ENCODE measurements around the gene MPV17L2.

The MPV17L2 gene

GRCh38 chr19:18230941-18231734 is 38.1 kb downstream of the MPV17L2 start:
- DNase-seq (ENCODE audit: extremely low spot score, insufficient read length, low read depth), result no peak
- no peak for FAIRE-seq

GRCh38 chr19:18231775-18232174 is 38.8 kb downstream of the MPV17L2 start:
- no peak for DNase-seq (ENCODE audit: extremely low spot score, insufficient read length, low read depth)

GRCh38 chr19:18232540-18233223 is 39.7 kb downstream of the MPV17L2 start:
- DNase-seq (ENCODE audit: extremely low spot score, insufficient read length, low read depth) (no peak), FAIRE-seq (no peak)

More at GRCh38 chr19:18231775-18232174, 38.8 kb downstream of the MPV17L2 start:
- FAIRE-seq, result no peak

GRCh38 chr19:18233224-18233825 is 40.3 kb downstream of the MPV17L2 start:
- FAIRE-seq (no peak), DNase-seq (ENCODE audit: extremely low spot score, insufficient read length, low read depth) (no peak)

- FAIRE-seq (no peak), DNase-seq (ENCODE audit: extremely low spot score, insufficient read length, low read depth) (no peak)
These were observed 41.2 kb downstream of the MPV17L2 start for GRCh38 chr19:18234194-18234593.

- no peak for FAIRE-seq
- DNase-seq (ENCODE audit: extremely low spot score, insufficient read length, low read depth), result no peak
These were observed 46.3 kb downstream of the MPV17L2 start for GRCh38 chr19:18239303-18239702.

- FAIRE-seq, result no peak
- DNase-seq (ENCODE audit: extremely low spot score, insufficient read length, low read depth), result no peak
These were observed 52.3 kb downstream of the MPV17L2 start for GRCh38 chr19:18245297-18245696.
